ENCODE data around the gene TBX3.

DNA sequence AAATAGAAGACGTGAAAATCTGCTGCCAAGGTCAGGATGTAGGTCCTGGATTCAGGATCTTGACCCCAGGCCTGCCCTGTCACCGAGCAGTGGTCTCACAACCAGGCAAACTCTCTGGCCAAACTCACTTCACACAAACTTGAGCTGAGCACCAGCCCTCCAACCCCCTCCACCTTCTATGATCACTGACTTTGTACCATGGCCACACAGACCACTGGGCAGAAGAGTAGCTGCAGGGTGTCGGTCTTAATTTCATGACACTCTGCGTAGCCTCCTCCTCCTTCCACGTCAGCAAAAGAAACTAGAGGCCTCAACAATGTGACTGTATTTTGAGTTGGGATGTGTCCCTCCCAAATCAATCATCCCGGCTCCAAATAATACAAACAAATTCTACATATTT is 7.2 kb upstream of the TBX3 start:
- no peak for TF ChIP-seq POLR2A (IDR thresholded peaks at IDR 0.05)
- TF ChIP-seq, protein P1, sequence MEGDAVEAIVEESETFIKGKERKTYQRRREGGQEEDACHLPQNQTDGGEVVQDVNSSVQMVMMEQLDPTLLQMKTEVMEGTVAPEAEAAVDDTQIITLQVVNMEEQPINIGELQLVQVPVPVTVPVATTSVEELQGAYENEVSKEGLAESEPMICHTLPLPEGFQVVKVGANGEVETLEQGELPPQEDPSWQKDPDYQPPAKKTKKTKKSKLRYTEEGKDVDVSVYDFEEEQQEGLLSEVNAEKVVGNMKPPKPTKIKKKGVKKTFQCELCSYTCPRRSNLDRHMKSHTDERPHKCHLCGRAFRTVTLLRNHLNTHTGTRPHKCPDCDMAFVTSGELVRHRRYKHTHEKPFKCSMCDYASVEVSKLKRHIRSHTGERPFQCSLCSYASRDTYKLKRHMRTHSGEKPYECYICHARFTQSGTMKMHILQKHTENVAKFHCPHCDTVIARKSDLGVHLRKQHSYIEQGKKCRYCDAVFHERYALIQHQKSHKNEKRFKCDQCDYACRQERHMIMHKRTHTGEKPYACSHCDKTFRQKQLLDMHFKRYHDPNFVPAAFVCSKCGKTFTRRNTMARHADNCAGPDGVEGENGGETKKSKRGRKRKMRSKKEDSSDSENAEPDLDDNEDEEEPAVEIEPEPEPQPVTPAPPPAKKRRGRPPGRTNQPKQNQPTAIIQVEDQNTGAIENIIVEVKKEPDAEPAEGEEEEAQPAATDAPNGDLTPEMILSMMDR (IDR thresholded peaks at IDR 0.05), result no peak
